ENCODE measurements around the gene SCFD2. TPM values are rescaled to one million over a fixed set of nuclear protein-coding genes. Genes with fewer than 3 reads are reported as not detected.
A peak's percentile ranks its signal among the peaks of the same experiment; 100 is the strongest.
"Not testable (repeated sequence)": the region's sequence is repeated elsewhere in the genome, so short reads cannot be mapped to it uniquely, and the experiment has no call there.

SCFD2 gene
- total and polyA plus RNA-seq, 2 experiments from 2014 or later = 30.7 to 33.2 TPM

DNA sequence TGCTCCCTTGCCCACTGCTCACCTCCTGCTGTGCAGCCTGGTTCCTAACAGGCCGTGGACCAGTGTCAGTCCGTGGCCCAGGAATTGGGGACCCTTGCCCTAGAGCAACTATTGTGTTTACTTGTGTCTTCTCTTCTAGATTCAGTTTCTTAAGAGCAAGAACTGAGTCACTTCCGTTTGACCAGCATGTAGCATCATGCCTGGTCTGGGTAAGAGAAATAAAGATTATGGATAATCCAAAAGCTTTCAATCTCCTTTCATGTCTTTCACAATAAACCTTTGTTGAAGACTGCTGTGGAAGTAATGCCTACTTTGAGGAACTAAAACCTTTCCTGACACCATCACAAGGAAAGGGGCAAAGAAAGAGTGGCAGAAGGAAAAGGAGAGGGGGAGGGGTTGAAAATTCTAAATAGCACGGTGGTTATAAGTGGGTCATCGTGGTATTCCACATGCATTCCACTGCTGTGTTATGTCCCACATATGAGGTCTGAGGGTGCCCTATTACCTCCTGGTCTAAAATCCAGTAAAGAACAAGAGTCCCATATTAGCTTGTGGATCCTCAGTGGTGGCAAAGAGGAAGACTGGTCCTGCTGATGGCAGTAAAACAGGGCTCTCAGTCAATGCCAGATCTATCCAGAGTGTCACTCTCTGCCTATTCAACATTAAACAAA, 370.4 kb downstream of the SCFD2 start:
- DNase-seq = peak; percentile 42
- in situ Hi-C loops (cut with MboI) = loop anchor here (10.0 to 25.0 kb wide), 2 partner anchors 758 to 891 kb away; no protein-coding TSS in a partner anchor
- H3K79me2 ChIP-seq (ENCODE audit: insufficient read depth) = 0 out of 2 replicates have a peak, but pooled peaks cover 4% of the 10 kb centered on the region
- peak overlapping the region; percentile 53; the same call in 1 of the 2 replicates for H3K27ac ChIP-seq
- no peaks in the 10 kb centered on the region for H3K9me3 ChIP-seq (ENCODE audit: low read depth)
- H4K20me1 ChIP-seq (ENCODE audit: insufficient read depth) = no peaks in the 10 kb centered on the region
- H2AFZ ChIP-seq = no peak overlapping the region
- no peaks in the 10 kb centered on the region for H3K27me3 ChIP-seq (replicated peaks; ENCODE audit: insufficient read depth)
- H3K36me3 ChIP-seq (ENCODE audit: low read depth) = no peaks in the 10 kb centered on the region
- WGBS, 2 experiments (ENCODE audit: low coverage in 1 of 2, low lambda C conversion rate in 2 of 2, missing lambda C conversion rate in 2 of 2) = 78 to 79% methylated on average over 5 of the region's 5 CpGs
- TF ChIP-seq EZH2phosphoT487 (IDR thresholded peaks at IDR 0.05; ENCODE audit: insufficient read depth, low read depth) (no peak), EZH2 (IDR thresholded peaks at IDR 0.05; ENCODE audit: insufficient read depth, poor library complexity, severe bottlenecking) (no peak)
- H3K9me2 ChIP-seq (ENCODE audit: insufficient read depth) = no peaks in the 10 kb centered on the region
- H3K4me1 ChIP-seq (ENCODE audit: insufficient read depth) = peaks cover 23% of the 10 kb centered on the region
- peak overlapping the region; percentile 35; the same call in 1 of the 2 replicates for H3K9ac ChIP-seq
- H3K4me3 ChIP-seq = no peak overlapping the region
- H3K4me2 ChIP-seq (ENCODE audit: unreplicated experiment) = no peak overlapping the region
- H3F3A ChIP-seq (ENCODE audit: insufficient read depth) = peaks cover 20% of the 10 kb centered on the region

DNA sequence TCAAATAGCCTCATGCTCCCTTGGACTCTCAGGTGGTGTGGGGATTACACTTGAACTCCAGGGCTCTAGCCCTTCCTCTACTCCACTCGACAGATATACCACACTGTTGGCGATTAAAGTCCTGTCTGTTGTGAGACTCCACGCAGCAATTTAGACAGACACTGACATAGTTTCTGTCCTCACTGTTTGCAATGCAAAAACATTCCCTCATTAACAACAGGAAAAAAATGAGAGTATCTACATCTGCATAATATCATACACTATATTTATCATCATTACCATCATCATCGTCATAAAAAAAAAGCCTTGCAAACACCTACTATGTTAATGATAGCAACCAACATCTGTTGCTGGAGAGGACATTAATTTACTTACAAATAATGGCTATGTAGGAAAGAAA, 371.3 kb downstream of the SCFD2 start:
- Histone ChIP-seq H3K4me2 (ENCODE audit: unreplicated experiment) (no peak overlapping the region), H4K20me1 (ENCODE audit: insufficient read depth) (no peaks in the 10 kb centered on the region), H3K27me3 (replicated peaks; ENCODE audit: insufficient read depth) (no peaks in the 10 kb centered on the region), H3K9ac (no peak overlapping the region), H3K27ac (no peak overlapping the region), H3K9me2 (ENCODE audit: insufficient read depth) (no peaks in the 10 kb centered on the region), H3F3A (ENCODE audit: insufficient read depth) (peaks cover 20% of the 10 kb centered on the region), H3K4me1 (ENCODE audit: insufficient read depth) (peaks cover 23% of the 10 kb centered on the region), H2AFZ (no peak overlapping the region), H3K36me3 (ENCODE audit: low read depth) (no peaks in the 10 kb centered on the region), H3K9me3 (ENCODE audit: low read depth) (no peaks in the 10 kb centered on the region), H3K4me3 (no peak overlapping the region), H3K79me2 (ENCODE audit: insufficient read depth) (0 out of 2 replicates have a peak, but pooled peaks cover 4% of the 10 kb centered on the region)
- in situ Hi-C loops (cut with MboI) = loop anchor here (10.0 to 25.0 kb wide), 2 partner anchors 757 to 890 kb away; no protein-coding TSS in a partner anchor
- no peak for DNase-seq
- no peak for TF ChIP-seq EZH2 (IDR thresholded peaks at IDR 0.05; ENCODE audit: insufficient read depth, poor library complexity, severe bottlenecking)
- TF ChIP-seq EZH2phosphoT487 (IDR thresholded peaks at IDR 0.05; ENCODE audit: insufficient read depth, low read depth) = no peak
- WGBS, 2 experiments (ENCODE audit: low coverage in 1 of 2, low lambda C conversion rate in 2 of 2, missing lambda C conversion rate in 2 of 2) = 96 to 98% methylated on average over 4 of the region's 4 CpGs

DNA sequence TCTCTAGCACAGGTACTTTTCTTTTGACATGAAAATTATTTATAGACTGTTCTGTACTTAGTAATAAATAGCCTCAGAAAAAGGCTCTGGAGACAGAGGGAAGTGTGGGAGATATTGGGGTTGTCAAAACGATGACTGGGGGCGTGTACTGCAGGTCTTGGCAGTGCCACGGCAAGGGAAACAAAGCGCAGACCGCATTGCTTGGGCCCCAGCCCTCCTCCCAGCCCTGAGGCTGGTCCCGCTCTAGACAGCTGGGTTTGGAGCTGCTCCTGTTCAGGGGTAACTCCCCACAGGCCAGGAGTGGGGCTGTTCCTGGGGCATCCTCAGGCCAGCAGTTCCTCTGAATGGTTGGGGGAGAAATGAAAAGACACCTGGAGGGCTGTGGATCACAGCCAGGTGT, 372.1 kb downstream of the SCFD2 start:
- H3K4me2 ChIP-seq (ENCODE audit: unreplicated experiment) = no peak overlapping the region
- no peaks in the 10 kb centered on the region for H4K20me1 ChIP-seq (ENCODE audit: insufficient read depth)
- TF ChIP-seq EZH2 (IDR thresholded peaks at IDR 0.05; ENCODE audit: insufficient read depth, poor library complexity, severe bottlenecking) = no peak
- TF ChIP-seq EZH2phosphoT487 (IDR thresholded peaks at IDR 0.05; ENCODE audit: insufficient read depth, low read depth) = no peak
- H3K4me3 ChIP-seq = no peak overlapping the region
- no peaks in the 10 kb centered on the region for H3K27me3 ChIP-seq (replicated peaks; ENCODE audit: insufficient read depth)
- in situ Hi-C loops (cut with MboI) = loop anchor here (10.0 to 25.0 kb wide), 2 partner anchors 756 to 889 kb away; no protein-coding TSS in a partner anchor
- no peaks in the 10 kb centered on the region for H3K9me2 ChIP-seq (ENCODE audit: insufficient read depth)
- H3K27ac ChIP-seq = no peak overlapping the region
- peaks cover 20% of the 10 kb centered on the region for H3F3A ChIP-seq (ENCODE audit: insufficient read depth)
- H2AFZ ChIP-seq = no peak overlapping the region
- H3K9ac ChIP-seq = no peak overlapping the region
- peaks cover 23% of the 10 kb centered on the region for H3K4me1 ChIP-seq (ENCODE audit: insufficient read depth)
- no peaks in the 10 kb centered on the region for H3K36me3 ChIP-seq (ENCODE audit: low read depth)
- no peak for DNase-seq
- H3K9me3 ChIP-seq (ENCODE audit: low read depth) = no peaks in the 10 kb centered on the region
- H3K79me2 ChIP-seq (ENCODE audit: insufficient read depth) = 0 out of 2 replicates have a peak, but pooled peaks cover 4% of the 10 kb centered on the region
- WGBS, 2 experiments (ENCODE audit: low coverage in 1 of 2, low lambda C conversion rate in 2 of 2, missing lambda C conversion rate in 2 of 2) = 90 to 95% methylated on average over 6 of the region's 6 CpGs

DNA sequence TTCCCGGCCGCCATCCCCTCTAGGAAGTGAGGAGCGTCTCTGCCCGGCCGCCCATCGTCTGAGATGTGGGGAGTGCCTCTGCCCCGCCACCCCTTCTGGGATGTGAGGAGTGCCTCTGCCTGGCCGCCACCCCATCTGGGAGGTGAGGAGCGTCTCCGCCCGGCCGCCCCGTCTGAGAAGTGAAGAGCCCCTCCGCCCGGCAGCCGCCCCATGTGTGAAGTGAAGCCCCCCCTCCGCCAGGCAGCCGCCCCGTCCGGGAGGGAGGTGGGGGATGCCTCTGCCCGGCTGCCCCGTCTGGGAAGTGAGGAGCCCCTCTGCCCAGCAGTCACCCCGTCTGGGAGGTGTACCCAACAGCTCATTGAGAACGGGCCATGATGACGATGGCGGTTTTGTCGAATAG, 373.3 kb downstream of the SCFD2 start:
- in situ Hi-C loops (cut with MboI) = loop anchor here (10.0 to 25.0 kb wide), 2 partner anchors 755 to 888 kb away; no protein-coding TSS in a partner anchor

More for the DNA sequence above, 373.3 kb downstream of the SCFD2 start:
- DNase-seq; H3K4me3 ChIP-seq; H3K9ac ChIP-seq; H4K20me1 ChIP-seq (ENCODE audit: insufficient read depth); H3K27ac ChIP-seq; H3K4me2 ChIP-seq (ENCODE audit: unreplicated experiment); H3K27me3 ChIP-seq (replicated peaks; ENCODE audit: insufficient read depth); H3K9me3 ChIP-seq (ENCODE audit: low read depth); H3K79me2 ChIP-seq (ENCODE audit: insufficient read depth); H3K36me3 ChIP-seq (ENCODE audit: low read depth); H2AFZ ChIP-seq; H3K9me2 ChIP-seq (ENCODE audit: insufficient read depth): not testable (repeated sequence)
- H3F3A ChIP-seq (ENCODE audit: insufficient read depth) = peaks cover 19% of the 10 kb centered on the region
- 94 to 99% methylated on average over 9 to 27 of the region's 27 CpGs for WGBS, 2 experiments (ENCODE audit: low coverage in 1 of 2, low lambda C conversion rate in 2 of 2, missing lambda C conversion rate in 2 of 2)
- peaks cover 23% of the 10 kb centered on the region for H3K4me1 ChIP-seq (ENCODE audit: insufficient read depth)
